Left colon (tissue), 2 donors: ENCODE measurements around the gene KATNAL2. TPM values are rescaled to one million over a fixed set of nuclear protein-coding genes. Genes with fewer than 3 reads are reported as not detected.

ENCODE experiments used
- ATAC-seq: fragments of 200-7000 bp; cut with Tn5 transposase; one replicate; pipeline ENCODE4 v1.9.1; 2020; ENCODE audit warnings: mild to moderate bottlenecking, moderate library complexity
- DNase-seq, 2 donors: peaks; one replicate each; pipeline ENCODE4 v3.0.0-alpha.2; 2020
- intact Hi-C, 2 donors: fragments of 100-400 bp; cut with DNase I in 1 of 2; cut with micrococcal nuclease in 1 of 2; formaldehyde crosslinking; loops; one replicate each; pipeline versions ENCODE4 v1.11.2 to v1.14.0; 2022; cut with DNase I, micrococcal nuclease
- total RNA-seq, 2 donors: library from RNA; stranded (reverse); fragmentation: NEBNext Ultra II Directional; extraction: Animal tissue kit (Norgen Biotek cat#: 25700); gene quantifications; one replicate each; pipeline ENCODE4 v1.2.1, GENCODE V29; 2021
- donor health status: DM: no; HTN: no; CAD: no.
- donor health status: DM: yes; HTN: yes; CAD: no.

Gene KATNAL2
- total RNA-seq, 2 donors from 2014 or later = 2.1 to 3.7 TPM

DNA sequence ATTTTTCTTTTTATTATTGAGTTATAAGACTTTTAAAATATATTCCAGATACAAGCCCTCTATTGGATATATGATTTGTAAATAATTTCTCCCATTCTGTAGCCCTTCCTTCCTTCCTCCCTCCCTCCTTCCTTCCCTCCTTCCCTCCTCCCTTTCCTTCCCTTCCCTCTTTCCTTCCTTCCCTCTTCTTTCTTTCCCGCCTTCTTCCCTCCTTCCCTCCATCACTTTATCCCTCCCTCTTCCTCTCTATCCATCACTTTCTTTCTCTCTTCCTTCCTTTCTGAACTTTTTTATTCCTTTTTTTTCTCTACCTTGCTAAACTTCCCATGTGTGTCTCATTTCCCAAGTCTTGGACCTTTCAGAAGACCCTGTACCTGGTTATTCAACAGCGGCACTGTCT is 163.5 kb downstream of the KATNAL2 start:
- DNase-seq (no peak), ATAC-seq (no peak)
- intact Hi-C loops = no loop called here

DNA sequence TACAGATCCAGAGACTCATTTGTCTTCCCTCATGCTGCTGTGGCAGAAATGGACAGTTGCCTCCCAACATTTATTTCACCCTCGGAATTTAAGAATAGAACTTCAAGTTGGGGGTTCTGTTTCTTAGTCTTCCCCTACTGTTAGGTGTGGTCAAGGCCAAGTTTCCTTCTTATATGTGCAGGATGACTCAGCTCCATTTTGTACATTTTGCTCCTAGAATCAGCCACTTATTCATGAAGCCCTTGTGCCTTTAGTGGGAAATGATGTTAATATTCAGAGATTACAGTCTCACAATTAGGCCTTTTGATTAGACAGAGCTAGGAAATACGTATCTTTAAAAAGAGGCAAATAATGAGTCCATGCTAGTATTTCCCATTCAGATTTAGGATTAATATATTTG is 164.2 kb downstream of the KATNAL2 start:
- ATAC-seq (no peak), DNase-seq (no peak)
- intact Hi-C loops = no loop called here

DNA sequence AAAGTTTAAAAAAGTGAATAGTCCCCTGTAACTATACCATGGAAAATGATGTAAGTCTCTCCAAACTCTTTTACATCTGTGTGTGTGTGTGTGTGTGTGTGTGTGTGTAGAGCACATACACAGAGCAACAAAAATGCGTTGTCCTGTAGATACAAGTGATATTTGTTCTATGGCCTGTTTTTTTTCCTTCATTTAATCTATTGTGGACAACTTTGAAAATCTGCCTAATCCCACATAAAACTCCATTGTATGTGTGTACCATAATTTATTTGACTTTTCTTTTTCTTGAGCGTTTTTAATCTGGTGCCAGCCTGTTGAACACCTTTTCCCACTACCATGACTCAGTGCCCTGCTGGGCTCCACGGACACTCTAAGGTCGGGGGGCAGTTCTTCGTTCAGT is 170.3 kb downstream of the KATNAL2 start:
- DNase-seq (no peak), ATAC-seq (no peak)
- intact Hi-C loops = no loop called here

DNA sequence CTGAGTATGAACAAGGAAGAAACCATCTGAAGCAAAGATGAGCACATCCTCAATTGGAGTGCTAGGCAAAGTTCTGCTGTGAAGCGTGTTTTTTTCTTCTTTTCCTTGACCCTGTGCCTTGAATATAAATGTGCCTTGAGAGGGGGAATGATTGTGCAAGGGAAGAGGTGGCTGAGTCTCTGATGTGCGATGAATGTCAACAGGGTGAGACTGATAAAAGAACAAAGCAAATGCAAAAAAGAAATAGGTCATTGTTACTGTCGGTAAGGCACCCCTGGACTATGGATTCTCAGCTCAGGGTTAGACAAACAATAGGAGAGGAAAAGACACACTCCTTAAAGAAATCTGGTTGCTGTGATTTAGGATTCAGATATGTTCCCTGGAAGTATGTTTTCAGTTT is 178.4 kb downstream of the KATNAL2 start:
- no peak for DNase-seq
- ATAC-seq = no peak
- intact Hi-C loops = loop anchor here (5.0 to 10.0 kb wide), 2 partner anchors 116 to 649 kb away; no protein-coding TSS in a partner anchor

DNA sequence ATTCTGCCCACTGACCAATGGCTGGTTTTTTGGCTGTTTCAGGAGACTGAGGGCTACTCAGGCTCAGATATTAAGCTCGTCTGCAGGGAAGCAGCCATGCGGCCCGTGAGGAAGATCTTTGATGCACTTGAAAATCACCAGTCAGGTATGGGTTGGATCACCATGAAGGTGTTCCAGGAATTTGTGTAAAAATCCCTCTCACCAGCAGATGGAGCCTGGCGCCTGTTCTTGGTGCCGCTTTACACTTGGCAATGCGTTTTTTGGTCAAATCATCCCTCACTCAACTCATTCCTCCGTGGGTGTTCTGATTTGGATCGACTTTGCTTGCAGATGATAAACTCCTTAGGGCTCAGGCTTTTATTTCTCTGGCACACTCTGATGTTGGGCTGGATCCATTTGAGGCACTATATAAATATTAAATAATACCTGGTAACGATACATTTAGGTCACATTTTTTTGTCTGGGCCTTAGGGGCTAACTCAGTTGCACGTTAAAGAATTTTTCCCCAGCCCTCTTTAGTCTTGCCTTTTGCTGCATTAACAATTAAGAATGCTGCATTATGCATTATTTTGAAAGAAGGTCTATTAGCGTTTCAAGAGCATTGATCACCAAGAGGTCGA is 182.9 kb downstream of the KATNAL2 start:
- intact Hi-C loops = loop anchor here in 1 of 2 donors (5.0 kb wide), 1 partner anchor 107 kb away; no protein-coding TSS in a partner anchor
- ATAC-seq (peak; percentile 70), DNase-seq (peak in 1 of 2 donors; percentile 49)

DNA sequence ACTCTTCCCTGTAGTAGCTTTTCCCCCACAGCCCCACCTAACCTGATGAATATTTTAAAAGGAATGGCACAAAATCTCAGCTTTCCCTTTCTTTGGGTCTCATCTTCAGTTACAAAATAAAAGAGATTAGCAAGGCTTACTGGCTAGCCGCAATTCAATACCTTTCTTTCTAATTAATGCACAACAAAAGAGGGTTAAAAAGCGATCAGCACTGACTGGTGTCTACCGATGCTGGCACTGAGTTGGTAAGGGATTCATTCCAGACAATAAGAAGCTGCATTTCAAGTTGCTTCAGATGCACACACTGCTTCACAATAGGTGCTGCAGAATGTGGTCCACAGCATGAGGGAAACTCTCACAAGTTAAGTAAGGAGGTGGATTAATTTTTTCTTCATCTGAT is 191.0 kb downstream of the KATNAL2 start:
- DNase-seq = no peak
- ATAC-seq = no peak
- intact Hi-C loops = no loop called here

DNA sequence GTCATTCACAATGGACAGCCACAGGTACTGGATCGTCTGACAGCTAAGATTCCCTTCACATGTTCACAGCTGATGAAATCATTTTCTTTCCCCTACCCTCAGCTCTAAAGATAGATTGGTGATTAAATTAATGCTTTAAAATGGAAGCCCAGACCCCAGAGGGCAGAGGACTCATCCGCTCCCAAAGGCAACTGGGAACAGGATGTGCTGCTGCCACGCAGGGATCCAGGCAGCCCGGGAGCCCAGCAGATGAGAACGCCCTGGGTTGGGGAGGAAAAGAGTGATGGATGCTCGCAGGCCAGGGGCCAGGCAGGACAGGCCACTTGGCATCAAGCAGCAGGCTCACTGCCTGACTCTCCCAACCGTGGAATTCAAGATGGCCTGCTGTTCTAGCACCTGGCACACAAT is 191.6 kb downstream of the KATNAL2 start:
- no peak for DNase-seq
- ATAC-seq = no peak
- intact Hi-C loops = no loop called here

DNA sequence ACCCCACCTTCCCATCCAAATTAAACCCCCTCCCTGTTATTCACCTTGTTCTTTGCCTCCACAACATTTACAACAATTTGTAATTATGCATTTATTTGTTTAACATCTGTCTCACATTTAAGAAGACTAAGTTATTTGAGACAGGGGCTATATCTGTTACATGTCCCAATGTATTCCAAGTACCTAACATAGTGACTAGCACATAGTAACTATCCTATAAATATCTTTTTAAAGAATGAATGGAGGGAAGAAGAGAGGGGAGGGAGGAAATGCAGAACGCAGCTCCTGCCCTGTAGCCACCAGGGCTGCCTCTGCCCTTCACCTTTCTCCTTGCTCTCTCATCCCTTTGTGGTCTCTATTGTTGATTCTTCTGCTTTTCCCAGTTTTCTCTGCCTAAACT is 192.3 kb downstream of the KATNAL2 start:
- DNase-seq (no peak), ATAC-seq (no peak)
- intact Hi-C loops = no loop called here

DNA sequence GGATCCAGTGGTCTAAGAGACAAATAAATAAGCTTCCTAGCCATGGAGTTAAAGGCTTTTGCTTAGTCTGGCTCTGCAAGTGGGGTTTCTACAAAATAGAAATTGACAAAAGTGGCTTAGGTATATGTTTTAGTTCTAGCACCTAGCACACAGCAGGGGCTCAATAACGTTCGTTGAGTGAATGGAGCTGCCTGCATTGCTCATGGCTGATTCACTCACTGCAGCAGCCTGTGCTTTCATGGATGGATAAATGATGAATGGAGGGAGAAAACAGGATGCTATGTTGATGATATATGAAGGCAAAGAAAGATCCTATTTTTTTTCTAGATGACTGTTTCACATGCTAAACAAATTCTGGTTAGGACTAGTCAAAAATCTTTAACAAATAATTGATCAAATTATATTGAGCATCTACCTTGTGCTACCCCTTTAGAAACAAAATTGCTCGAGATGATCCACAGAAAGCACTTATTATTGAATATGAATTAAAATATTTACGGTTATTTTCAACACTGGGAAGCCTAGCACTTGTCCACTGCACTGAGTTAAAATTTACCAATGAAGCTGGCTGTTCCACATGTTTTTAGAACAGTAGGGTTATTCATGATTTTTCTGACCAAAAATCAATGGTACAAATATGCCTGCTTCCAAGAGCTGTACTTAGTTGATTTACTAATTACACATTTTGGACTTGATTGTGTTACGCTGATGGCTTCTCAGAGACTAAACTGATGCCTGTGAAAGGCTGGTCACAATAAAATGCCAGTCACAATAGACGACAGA is 193.3 kb downstream of the KATNAL2 start:
- DNase-seq (no peak), ATAC-seq (no peak)
- intact Hi-C loops = no loop called here

DNA sequence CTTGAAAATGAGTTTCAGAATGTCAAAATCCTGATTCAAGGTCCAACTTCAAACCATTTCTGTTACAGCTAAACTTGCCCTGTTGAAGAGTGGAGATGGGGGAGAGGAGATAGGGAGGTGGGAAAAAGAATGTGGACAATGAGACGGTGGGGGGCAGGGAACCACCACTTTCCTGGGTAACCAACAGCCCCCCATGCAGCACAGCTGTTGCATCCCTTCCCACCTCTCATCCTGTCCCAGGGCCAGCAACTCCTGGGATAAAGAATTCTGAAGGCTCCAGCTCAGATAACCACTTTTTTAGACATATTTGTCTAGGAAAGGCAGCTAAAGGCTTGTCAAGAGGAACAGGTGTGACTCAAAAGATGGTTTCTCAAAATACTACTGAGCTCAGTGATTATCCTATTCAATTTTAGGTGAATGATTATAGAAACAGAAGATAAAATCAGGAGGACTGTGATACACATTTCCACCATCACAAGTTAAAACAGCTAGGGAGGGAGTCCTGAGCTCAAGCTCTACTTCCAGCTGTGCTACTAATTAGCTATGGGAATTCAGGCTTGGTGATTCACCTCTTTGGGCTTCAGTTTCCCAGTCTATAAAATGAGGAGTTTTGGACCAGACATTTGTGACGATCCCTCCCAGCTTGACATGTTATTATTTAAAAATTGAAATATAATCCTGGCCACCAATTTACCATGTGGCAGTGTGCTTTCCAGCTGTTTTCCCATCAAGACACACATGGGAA is 196.6 kb downstream of the KATNAL2 start:
- intact Hi-C loops = no loop called here
- ATAC-seq (no peak), DNase-seq (no peak)

DNA sequence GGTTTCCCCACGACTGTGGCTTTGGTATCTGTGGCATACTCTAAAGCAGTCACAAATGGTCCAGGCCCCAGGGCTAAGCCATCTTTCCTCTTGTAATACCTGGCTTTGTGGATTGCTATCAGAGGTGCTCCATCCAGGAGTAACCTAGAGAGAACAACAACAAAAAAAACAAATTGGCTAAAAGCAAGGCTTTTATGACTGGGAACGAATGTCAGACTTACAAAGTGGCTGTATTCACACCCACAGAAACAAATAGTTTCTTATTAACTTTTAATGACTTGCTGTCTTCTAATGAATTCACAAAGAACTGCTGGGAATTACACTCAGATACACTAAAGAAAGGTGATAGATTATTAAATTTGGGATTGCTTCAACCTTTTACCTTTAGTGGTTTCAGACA is 197.8 kb downstream of the KATNAL2 start:
- ATAC-seq (no peak), DNase-seq (no peak)
- intact Hi-C loops = no loop called here

DNA sequence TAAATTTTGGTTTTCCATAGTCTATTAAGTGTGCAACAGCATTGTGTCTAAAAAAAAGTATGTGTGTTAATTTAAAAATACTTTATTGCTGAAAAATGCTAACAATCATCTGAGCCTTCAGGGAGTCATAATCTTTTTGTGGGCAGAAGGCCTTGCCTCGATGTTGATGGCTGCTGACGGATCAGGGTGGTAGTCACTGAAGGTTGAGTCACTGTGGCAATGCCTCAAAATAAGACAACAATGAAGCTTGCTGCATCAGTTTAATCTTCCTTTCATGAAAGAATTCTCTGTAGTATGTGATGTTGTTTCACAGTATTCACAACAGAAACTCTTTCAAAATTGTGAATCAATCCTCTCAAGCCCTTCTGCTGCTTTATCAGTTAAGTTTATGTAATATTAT is 201.6 kb downstream of the KATNAL2 start:
- intact Hi-C loops = no loop called here
- no peak for ATAC-seq
- DNase-seq = no peak

DNA sequence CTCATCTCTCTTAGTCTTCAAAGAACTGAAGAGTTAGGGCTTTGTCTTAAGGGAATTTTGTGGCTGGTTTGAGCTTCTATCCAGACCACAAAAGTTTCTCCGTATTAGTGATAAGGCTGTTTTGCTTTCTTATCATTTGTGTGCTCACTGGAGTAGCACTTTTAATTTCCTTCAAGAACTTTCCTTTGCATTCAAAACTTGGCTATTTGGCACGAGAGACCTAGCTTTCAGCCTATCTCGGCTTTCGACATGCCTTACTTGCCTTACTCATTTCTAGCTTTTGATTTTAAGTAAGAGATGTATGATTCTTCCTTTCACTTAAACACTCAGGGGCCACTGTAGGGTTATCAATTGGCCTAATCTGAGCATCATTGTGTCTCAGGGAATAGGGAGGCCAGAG is 203.0 kb downstream of the KATNAL2 start:
- intact Hi-C loops = no loop called here
- no peak for DNase-seq
- ATAC-seq = no peak

DNA sequence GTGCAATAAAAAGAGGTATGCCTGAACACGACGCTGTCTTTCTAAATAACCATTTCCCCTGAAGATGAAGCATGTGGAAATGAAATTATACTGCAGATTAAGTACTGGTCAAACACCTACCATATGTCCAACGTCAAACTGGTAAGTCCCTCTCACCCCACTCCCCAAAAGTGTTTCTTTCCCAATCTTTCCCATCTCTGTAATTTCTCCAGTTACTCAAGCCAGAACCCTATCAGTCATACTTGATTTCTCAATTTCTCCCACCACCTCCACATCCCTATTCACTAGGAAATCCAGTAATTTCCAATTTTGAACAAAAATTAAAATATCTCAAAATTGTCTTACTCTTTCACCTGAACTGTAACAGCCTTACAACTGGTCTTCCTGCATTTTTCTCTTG is 203.7 kb downstream of the KATNAL2 start:
- intact Hi-C loops = no loop called here
- DNase-seq (no peak), ATAC-seq (no peak)

DNA sequence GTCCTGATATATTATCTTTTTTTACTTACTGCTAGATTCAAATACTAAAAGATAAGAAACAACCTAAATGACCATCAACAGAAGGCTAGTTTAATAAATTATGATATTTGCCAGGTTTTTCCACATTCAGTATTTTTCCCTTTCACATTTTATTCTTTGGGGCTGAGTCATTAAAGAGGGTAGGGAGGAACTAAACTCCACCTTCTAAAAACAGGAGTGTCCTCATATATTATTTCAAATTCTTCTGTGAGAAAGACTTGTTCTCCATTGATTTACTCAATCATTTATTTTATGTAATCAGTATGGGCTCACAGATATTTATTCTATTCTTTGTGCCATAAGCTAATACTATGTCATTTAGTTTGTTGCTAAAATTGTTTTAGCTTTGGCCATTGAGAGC is 223.9 kb downstream of the KATNAL2 start:
- ATAC-seq (no peak), DNase-seq (no peak)
- intact Hi-C loops = no loop called here

DNA sequence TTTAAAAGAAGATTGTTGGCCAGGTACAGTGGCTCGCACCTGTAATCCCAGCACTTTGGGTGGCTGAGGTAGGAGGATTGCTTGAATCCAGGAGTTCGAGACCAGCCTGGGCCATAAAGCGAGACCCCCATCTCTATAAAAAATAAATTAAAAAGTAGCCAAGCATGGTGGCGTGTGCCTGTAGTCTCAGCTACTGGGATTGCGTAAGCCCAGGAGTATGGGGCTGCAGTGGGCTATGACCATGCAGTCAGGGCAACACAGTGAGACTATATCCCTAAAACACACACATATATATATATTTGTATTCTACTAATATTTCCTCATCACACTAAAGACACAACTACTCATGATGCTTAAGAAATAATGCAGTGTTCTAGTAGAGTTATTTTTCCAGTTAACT is 225.8 kb downstream of the KATNAL2 start:
- DNase-seq (no peak), ATAC-seq (no peak)
- intact Hi-C loops = no loop called here

DNA sequence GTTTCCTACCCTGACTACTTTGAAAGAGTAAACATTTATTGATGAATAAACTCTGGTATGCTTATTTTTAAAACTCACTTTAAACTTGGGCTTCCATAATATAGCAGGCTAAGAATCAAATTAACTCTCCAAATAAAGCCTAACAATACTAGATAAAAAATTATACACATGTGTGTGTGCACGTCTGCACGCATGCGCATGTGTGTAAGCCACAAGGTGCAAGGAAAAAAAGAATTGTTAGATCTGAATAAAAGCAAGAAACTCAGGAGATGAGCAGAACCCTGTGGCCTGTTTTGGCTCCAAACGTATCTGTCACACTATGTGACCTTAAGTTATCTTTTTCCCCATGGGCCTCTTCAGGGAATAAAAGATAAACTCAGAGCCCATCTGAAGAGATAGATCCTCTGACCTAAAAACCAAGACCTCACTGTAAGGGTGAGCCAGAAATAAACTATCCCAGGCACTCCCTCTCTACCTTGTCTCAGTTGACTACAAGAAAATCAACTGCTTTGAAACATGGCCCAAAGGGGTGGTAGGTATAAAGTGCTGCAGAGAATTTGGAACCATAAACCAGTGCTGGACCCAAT is 226.6 kb downstream of the KATNAL2 start:
- no peak for ATAC-seq

DNA sequence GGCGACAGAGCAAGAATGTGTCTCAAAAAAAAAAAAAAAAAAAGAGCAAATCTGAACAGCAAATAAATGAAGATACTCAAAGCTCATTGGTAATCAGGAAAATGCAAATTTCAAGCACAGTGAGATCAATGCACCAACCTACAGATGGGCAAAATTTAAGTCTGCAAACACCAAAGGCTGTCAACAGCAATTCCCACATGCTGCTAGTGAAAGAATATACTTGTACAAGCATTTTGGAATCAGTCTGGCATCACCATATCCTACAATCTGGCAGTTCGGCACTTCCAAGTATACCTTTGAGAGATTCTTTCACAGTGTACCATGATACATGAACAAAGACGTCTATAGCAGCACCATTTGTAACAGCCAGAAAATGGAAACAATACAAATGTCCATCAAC is 228.8 kb downstream of the KATNAL2 start:
- intact Hi-C loops = no loop called here
- no peak for DNase-seq
- no peak for ATAC-seq

More for the DNA sequence above, 226.6 kb downstream of the KATNAL2 start:
- DNase-seq = no peak
- intact Hi-C loops = no loop called here

DNA sequence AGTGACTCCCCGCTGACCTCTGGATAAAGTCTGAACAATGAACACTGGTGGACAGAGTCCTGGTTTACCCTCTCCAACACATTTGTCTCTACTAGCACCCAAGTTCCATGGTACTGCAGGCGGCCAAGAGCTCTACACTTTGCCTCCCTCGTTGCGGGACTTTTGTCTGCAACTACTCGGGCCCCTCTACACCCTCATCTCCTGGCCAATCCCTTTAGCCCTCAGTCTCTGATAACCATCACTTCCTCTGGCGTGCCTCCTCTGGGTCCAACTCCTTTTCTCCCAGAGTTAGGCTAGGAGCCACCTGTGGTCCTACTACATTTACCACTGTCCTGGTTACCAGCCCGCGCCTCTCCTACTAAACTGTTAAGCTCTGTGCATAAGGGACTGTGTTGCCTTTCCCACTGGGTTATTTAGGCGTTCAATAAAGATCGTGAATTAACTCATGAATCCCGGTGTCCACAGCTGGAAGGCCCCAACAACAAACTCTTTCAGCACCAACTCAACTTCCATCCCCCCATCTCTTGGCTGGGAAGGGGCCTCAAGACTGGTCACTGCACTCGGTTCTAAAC is 232.1 kb downstream of the KATNAL2 start:
- no peak for DNase-seq
- intact Hi-C loops = no loop called here
- ATAC-seq = peak; percentile 11
